DMS 273 treated with DMSO at 0.1 percent for 48 hours (cell line): ENCODE data around the gene BLMH.
"Not testable (repeated sequence)": the region's sequence is repeated elsewhere in the genome, so short reads cannot be mapped to it uniquely, and the experiment has no call there.

Experiments used
- DNase-seq: peaks from one replicate; lab custom pipeline; 2025; lab: John Stamatoyannopoulos, UW

Gene BLMH

GRCh38 chr17:30249460-30249859 lies 42.3 kb downstream of the BLMH start:
- no peak for DNase-seq

GRCh38 chr17:30248786-30249185 lies 43.0 kb downstream of the BLMH start:
- DNase-seq = no peak

- DNase-seq = no peak
These were observed 45.3 kb downstream of the BLMH start for GRCh38 chr17:30246460-30246859.

GRCh38 chr17:30244853-30245385 lies 46.8 kb downstream of the BLMH start:
- no peak for DNase-seq

- DNase-seq = no peak
These were observed 48.2 kb downstream of the BLMH start for GRCh38 chr17:30243568-30243967.

GRCh38 chr17:30243002-30243401 lies 48.7 kb downstream of the BLMH start:
- no peak for DNase-seq

- no peak for DNase-seq
These were observed 50.7 kb downstream of the BLMH start for GRCh38 chr17:30241051-30241450.

GRCh38 chr17:30240177-30240576 lies 51.6 kb downstream of the BLMH start:
- DNase-seq = no peak

GRCh38 chr17:30239089-30239462 lies 52.7 kb downstream of the BLMH start:
- DNase-seq = no peak

GRCh38 chr17:30238387-30239088 lies 53.2 kb downstream of the BLMH start:
- DNase-seq = no peak

GRCh38 chr17:30238003-30238344 lies 53.8 kb downstream of the BLMH start:
- no peak for DNase-seq

GRCh38 chr17:30237296-30238002 lies 54.3 kb downstream of the BLMH start:
- no peak for DNase-seq

- no peak for DNase-seq
These were observed 55.0 kb downstream of the BLMH start for GRCh38 chr17:30236766-30237165.

- DNase-seq = no peak
These were observed 55.5 kb downstream of the BLMH start for GRCh38 chr17:30236297-30236624.

GRCh38 chr17:30235386-30236296 lies 56.1 kb downstream of the BLMH start, which contains the start of gene SLC6A4:
Gene SLC6A4, minus strand, starts transcription at chr17:30235697. Its CDS starts 13,739 bp downstream, at chr17:30221958.
- DNase-seq = no peak

GRCh38 chr17:30234964-30235363 lies 56.8 kb downstream of the BLMH start:
- no peak for DNase-seq

GRCh38 chr17:30234296-30234695 lies 57.4 kb downstream of the BLMH start:
- DNase-seq = no peak

- no peak for DNase-seq
These were observed 58.8 kb downstream of the BLMH start for GRCh38 chr17:30232824-30233427.

GRCh38 chr17:30232015-30232823 lies 59.5 kb downstream of the BLMH start:
- no peak for DNase-seq

GRCh38 chr17:30230596-30231125 lies 61.1 kb downstream of the BLMH start:
- no peak for DNase-seq

GRCh38 chr17:30230009-30230408 lies 61.7 kb downstream of the BLMH start:
- not testable (repeated sequence) for DNase-seq
